Thyroid gland (tissue), 4 donors: Measurements from ENCODE around the gene SLC25A1. TPM values are rescaled to one million over a fixed set of nuclear protein-coding genes. Genes with fewer than 3 reads are reported as not detected.

ENCODE experiments used
- DNase-seq, 2 donors: peaks; one replicate each; pipeline ENCODE4 v3.0.0-alpha.2; 2019
- H3K27ac ChIP-seq, 3 donors: fragments of 200-600 bp; sonication (generic); 1 replicate in 2 of 3; 2 replicates in 1 of 3; pipeline ENCODE4 v1.5.1; 2016 to 2019; ENCODE audit warnings: mild to moderate bottlenecking in 1 of 3, moderate library complexity in 1 of 3
- H3K27me3 ChIP-seq: fragments of 200-600 bp; sonication (generic); one replicate; pipeline ENCODE4 v1.5.1; 2019
- H3K36me3 ChIP-seq, 2 donors: fragments of 200-600 bp; sonication (generic); one replicate each; pipeline ENCODE4 v1.5.1; 2016 to 2019
- H3K4me1 ChIP-seq, 2 donors: fragments of 200-600 bp; sonication (generic); one replicate each; pipeline ENCODE4 v1.5.1; 2017 to 2019
- H3K4me3 ChIP-seq, 3 donors: fragments of 200-600 bp; sonication (generic); replicated peaks in 1 of 3; 1 replicate in 2 of 3; 2 replicates in 1 of 3; pipeline ENCODE4 v1.5.1; 2016; ENCODE audit warnings: mild to moderate bottlenecking in 1 of 3
- H3K9me3 ChIP-seq: fragments of 200-600 bp; sonication (generic); one replicate; pipeline ENCODE4 v1.5.1; 2017
- POLR2A ChIP-seq, 2 donors: fragments of 450-650 bp; IDR thresholded peaks; one replicate each; pipeline ENCODE4 v1.6.1; 2017; ENCODE audit warnings: antibody characterized with exemption in 2 of 2, mild to moderate bottlenecking in 2 of 2, moderate library complexity in 1 of 2
- WGBS, 2 donors: methylation state at CpG; one replicate each; pipeline ENCODE4 v1.1.5; 2017; 5-methylcytosine and 5-hydroxymethylcytosine counted together
- intact Hi-C: fragments of 100-400 bp; cut with DNase I; formaldehyde crosslinking; loops from one replicate; pipeline ENCODE4 v1.15.1; 2023
- total RNA-seq, 4 donors: library from RNA; depleted of rRNA; stranded (reverse); fragments of >200 nt; gene quantifications; one replicate each; pipeline ENCODE4 v1.2.3, GENCODE V29; 2016
- TF ChIP-seq, protein P1 (sequence below), 6 experiments: fragments of 200-600 bp in 3 of 6; fragments of 450-650 bp in 3 of 6; sonication (generic) in 3 of 6; IDR thresholded peaks; one replicate each; pipeline ENCODE4 v1.5.1; 2016 to 2019; ENCODE audit warnings: antibody characterized with exemption in 6 of 6, mild to moderate bottlenecking in 2 of 6, inconsistent platforms in 1 of 6, moderate library complexity in 1 of 6

SLC25A1 gene
- total RNA-seq, 4 donors from 2014 or later = 38.7 to 79.9 (median 62.1) TPM

DNA sequence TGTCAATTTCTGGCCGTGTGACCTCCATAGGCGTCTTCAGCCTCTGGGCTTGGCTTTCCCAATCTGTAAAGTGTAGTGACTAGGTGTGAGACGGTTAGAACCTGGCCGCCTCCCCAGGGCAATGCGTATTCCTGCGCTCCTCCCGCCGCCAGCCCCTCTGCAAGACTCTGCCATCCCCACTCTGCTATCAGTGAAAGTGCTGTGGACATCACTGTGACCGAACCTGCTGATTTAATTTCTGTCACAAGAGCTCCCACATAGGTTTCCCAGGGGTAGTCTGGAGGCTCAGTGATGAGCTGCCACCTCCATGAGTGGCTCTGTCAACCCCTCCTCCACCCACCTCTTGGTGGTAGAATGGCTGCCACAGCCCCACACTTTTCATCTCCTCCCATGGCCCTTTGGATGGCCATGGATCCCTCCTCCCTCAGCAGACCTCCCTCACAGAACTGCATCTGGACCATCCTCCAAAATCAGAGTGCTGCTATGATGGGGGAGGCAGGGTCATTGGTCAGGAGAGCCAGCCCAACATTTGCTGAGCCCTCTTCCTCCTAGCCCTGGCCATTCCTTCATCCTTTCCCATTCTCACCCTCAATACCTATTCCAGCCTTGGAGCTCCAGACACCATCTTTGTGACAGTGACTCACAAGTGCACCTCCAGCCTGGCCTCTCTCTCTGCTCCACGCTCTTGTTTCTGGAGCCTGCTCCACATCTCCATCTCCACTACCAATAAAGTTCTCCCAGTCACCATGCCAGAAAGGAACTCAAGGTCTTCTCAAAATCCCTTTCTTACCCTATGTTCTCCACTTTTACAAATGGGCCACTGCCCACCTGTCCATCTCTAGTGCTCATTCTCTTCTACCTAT lies 27.0 kb downstream of the SLC25A1 start:
- Histone ChIP-seq H3K36me3 (no peaks in the 10 kb centered on the region), H3K27me3 (peaks cover 16% of the 10 kb centered on the region), H3K4me1 (peaks cover 0 to 7% of the 10 kb centered on the region in 2 donors), H3K9me3 (no peaks in the 10 kb centered on the region), H3K4me3 (no peak overlapping the region), H3K27ac (no peak overlapping the region)
- intact Hi-C loops = no loop called here
- TF ChIP-seq POLR2A (IDR thresholded peaks at IDR 0.05) = no peak
- TF ChIP-seq, protein P1, sequence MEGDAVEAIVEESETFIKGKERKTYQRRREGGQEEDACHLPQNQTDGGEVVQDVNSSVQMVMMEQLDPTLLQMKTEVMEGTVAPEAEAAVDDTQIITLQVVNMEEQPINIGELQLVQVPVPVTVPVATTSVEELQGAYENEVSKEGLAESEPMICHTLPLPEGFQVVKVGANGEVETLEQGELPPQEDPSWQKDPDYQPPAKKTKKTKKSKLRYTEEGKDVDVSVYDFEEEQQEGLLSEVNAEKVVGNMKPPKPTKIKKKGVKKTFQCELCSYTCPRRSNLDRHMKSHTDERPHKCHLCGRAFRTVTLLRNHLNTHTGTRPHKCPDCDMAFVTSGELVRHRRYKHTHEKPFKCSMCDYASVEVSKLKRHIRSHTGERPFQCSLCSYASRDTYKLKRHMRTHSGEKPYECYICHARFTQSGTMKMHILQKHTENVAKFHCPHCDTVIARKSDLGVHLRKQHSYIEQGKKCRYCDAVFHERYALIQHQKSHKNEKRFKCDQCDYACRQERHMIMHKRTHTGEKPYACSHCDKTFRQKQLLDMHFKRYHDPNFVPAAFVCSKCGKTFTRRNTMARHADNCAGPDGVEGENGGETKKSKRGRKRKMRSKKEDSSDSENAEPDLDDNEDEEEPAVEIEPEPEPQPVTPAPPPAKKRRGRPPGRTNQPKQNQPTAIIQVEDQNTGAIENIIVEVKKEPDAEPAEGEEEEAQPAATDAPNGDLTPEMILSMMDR (IDR thresholded peaks at IDR 0.05) = no peak
- DNase-seq = no peak
- 56 to 57% methylated on average over 10 of the region's 10 CpGs for WGBS, 2 donors

DNA sequence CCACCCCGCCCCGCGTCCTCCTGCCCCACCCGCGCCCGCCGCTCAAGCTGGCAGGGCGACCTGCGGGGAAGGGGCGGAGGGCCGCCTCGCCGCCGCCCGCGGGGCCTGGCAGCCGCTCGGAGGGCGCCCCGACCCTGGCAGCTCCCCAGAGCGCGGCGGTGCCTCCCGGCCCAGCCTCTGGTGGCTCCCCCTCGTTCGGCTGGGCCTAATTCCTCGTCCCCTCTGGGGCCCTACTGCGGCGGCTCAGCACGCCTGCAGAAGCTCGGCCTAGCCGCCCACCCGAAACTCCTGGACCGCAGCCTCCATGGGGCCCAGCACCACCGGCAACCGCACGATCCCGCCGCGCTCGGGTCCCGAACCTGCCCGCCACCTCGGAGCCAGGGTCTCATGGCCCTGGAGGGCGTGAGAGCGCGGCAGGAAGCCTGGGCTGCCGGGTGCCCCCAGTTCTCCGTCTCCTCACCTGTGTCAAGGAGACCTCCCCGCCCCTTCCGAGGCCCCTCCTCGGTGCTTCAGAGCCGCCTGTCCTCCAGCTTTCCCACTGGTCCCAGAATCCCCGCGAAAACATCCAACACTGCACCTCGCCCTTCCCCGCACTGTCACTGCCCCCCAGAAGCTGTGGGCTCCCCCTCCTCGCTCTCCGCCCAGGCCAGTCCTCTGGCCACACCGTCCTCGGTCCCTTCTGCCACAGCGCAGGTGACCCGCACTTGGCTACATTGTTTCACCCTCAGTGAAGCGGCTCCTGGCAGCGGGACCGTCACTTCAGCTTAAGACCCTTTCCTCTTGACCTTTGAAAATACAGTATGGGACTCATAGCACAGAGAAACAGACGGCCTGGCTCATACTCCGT lies 27.8 kb downstream of the SLC25A1 start:
- H3K4me3 ChIP-seq = no peak overlapping the region
- no peaks in the 10 kb centered on the region for H3K36me3 ChIP-seq
- peaks cover 0 to 7% of the 10 kb centered on the region in 2 donors for H3K4me1 ChIP-seq
- TF ChIP-seq, protein P1 (IDR thresholded peaks at IDR 0.05) = no peak
- no peak for TF ChIP-seq POLR2A (IDR thresholded peaks at IDR 0.05)
- intact Hi-C loops = no loop called here
- H3K27me3 ChIP-seq = peaks cover 16% of the 10 kb centered on the region
- no peak overlapping the region for H3K27ac ChIP-seq
- DNase-seq = no peak
- H3K9me3 ChIP-seq = no peaks in the 10 kb centered on the region
- WGBS, 2 donors = 14 to 17% methylated on average over 18 to 26 of the region's 68 CpGs

DNA sequence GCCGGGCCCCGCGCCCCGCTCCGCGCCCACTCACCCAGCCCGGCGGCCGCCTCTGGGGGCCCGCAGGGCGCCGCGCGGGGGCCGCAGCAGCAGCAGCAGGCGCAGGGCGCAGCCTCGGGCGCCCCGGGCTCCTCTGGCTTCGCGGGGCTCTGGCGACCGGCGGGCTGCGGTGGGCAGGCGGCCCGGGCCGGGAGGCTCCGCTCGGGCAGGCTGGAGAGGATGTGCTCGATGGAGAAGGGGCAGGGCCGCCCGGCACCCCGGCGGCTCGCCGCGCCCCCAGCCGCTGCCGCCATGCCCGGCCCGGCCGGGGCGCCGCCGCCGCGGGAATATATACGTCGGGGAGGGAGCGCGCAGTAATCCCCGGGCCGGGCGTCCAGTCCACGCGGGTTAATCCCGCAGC lies 28.5 kb downstream of the SLC25A1 start, which contains the start of gene GSC2:
GSC2 (minus strand) TSS at position 302 of the 400 bp plus-strand sequence; CDS start at position 293, 9 bp downstream.
- peak within 1 kb of the TSS in 1 of 3 donors; percentile 8 for H3K4me3 ChIP-seq

DNA sequence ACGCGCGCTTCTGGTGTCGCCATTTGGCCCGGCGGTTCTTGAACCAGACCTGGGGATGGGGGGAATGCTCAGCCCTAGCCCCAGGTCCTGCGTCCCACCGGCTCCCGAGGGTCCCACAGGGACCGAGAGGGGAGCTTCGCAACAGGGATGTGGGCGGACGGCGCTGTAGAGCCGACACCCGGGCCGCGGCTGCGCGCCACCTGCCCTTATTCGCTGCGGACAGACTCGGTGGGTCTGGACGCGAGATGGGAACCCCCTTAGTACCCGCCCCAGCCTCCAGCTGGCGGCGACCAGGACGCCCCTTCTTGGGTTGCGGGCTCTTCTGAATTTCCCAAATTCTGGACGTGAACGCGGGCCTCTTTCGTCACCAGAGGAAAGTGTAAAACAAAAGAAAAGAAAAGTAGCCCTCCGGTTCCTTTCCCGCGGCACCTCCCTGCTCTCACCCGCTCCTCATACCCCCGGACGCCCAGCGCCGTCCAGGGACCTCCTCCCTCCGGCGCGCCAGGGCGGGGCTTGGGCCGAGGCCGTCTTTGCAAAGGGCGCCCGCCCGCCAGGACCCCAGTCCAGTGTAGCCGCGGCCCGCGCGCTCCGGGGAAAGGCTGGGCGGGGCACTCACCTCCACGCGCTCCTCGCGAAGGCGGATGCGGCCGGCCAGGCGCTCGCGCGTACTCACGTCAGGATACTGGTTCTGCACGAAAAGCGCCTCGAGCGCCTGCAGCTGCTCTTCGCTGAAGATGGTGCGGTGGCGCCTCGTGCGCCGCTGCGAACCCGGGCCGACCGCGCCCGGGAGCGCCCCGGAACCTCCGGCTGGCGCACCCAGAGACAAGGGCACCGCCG lies 29.3 kb downstream of the SLC25A1 start:
- no peaks in the 10 kb centered on the region for H3K9me3 ChIP-seq
- no peak overlapping the region for H3K27ac ChIP-seq
- peaks cover 16% of the 10 kb centered on the region for H3K27me3 ChIP-seq
- TF ChIP-seq POLR2A (IDR thresholded peaks at IDR 0.05) = no peak
- TF ChIP-seq, protein P1 (IDR thresholded peaks at IDR 0.05) = no peak
- WGBS, 2 donors = 5 to 7% methylated on average over 8 to 17 of the region's 92 CpGs
- DNase-seq = peak; percentile 24 to 27
- peaks cover 0 to 7% of the 10 kb centered on the region in 2 donors for H3K4me1 ChIP-seq
- no peaks in the 10 kb centered on the region for H3K36me3 ChIP-seq
- peak overlapping the region in 1 of 3 donors; percentile 8 for H3K4me3 ChIP-seq
- intact Hi-C loops = loop anchor here (10.0 kb wide), 2 partner anchors 286 to 476 kb away; partner anchors contain the start of genes HIRA and MRPL40

More for the DNA sequence above, 28.5 kb downstream of the SLC25A1 start, which contains the start of gene GSC2:
- WGBS, 2 donors = no CpG with 5 or more reads among the region's 59 CpGs
- intact Hi-C loops = loop anchor here (10.0 kb wide), 2 partner anchors 285 to 475 kb away; partner anchors contain the start of genes HIRA and MRPL40
- TF ChIP-seq, protein P1 (IDR thresholded peaks at IDR 0.05) = no peak
- TF ChIP-seq POLR2A (IDR thresholded peaks at IDR 0.05) = no peak
- Histone ChIP-seq H3K27ac (no peak within 1 kb of the TSS), H3K27me3 (peaks cover 16% of the 10 kb centered on the region), H3K36me3 (no peaks in the 10 kb centered on the region), H3K9me3 (no peaks in the 10 kb centered on the region), H3K4me1 (peaks cover 0 to 7% of the 10 kb centered on the region in 2 donors)
- DNase-seq = no peak
